Activated CD8-positive, alpha-beta memory T cell treated with anti-CD3 and anti-CD28 coated beads for 36 hours (primary cell): ENCODE results near the gene ARL5A. TPM values are rescaled to one million over a fixed set of nuclear protein-coding genes. Genes with fewer than 3 reads are reported as not detected.

Experiments
- total RNA-seq, 2 experiments: library from RNA; stranded (reverse); gene quantifications; one replicate each; pipeline ENCODE4 v1.2.3, GENCODE V29; 2021

The ARL5A gene
- total RNA-seq, 2 experiments from 2014 or later: 77.4 to 79.0 TPM

Other genes starting within 250 kb of the ARL5A start
- gene NEB, start 93.9 kb downstream of the ARL5A start, total RNA-seq: under 1 TPM; 0.02 to 0.10 TPM